ENCODE results near the gene CTBP2.

CTBP2 gene

GRCh38 chr10:125107166-125107949 lies 53.0 kb downstream of the CTBP2 start:
- no peak for TF ChIP-seq CTCF (conservative IDR thresholded peaks at IDR 0.05; ENCODE audit: control insufficient read depth, insufficient read depth, low read depth, low read length)
- no peak for DNase-seq (ENCODE audit: low read depth)

GRCh38 chr10:125106586-125106985 lies 53.8 kb downstream of the CTBP2 start:
- no peak overlapping the region for H3K4me3 ChIP-seq (ENCODE audit: control insufficient read depth, low read depth, low read length)

More at GRCh38 chr10:125107166-125107949, 53.0 kb downstream of the CTBP2 start:
- no peak overlapping the region for H3K4me3 ChIP-seq (ENCODE audit: control insufficient read depth, low read depth, low read length)

GRCh38 chr10:125105706-125106255 lies 54.6 kb downstream of the CTBP2 start:
- H3K4me3 ChIP-seq (ENCODE audit: control insufficient read depth, low read depth, low read length): no peak overlapping the region
- DNase-seq (ENCODE audit: low read depth): no peak
- TF ChIP-seq CTCF (conservative IDR thresholded peaks at IDR 0.05; ENCODE audit: control insufficient read depth, insufficient read depth, low read depth, low read length): no peak

More at GRCh38 chr10:125106586-125106985, 53.8 kb downstream of the CTBP2 start:
- no peak for TF ChIP-seq CTCF (conservative IDR thresholded peaks at IDR 0.05; ENCODE audit: control insufficient read depth, insufficient read depth, low read depth, low read length)
- DNase-seq (ENCODE audit: low read depth): no peak

- H3K4me3 ChIP-seq (ENCODE audit: control insufficient read depth, low read depth, low read length): no peak overlapping the region
- no peak for TF ChIP-seq CTCF (conservative IDR thresholded peaks at IDR 0.05; ENCODE audit: control insufficient read depth, insufficient read depth, low read depth, low read length)
- DNase-seq (ENCODE audit: low read depth): no peak
Observed at GRCh38 chr10:125105155-125105554, 55.2 kb downstream of the CTBP2 start.

- no peak for DNase-seq (ENCODE audit: low read depth)
- no peak for TF ChIP-seq CTCF (conservative IDR thresholded peaks at IDR 0.05; ENCODE audit: control insufficient read depth, insufficient read depth, low read depth, low read length)
- no peak overlapping the region for H3K4me3 ChIP-seq (ENCODE audit: control insufficient read depth, low read depth, low read length)
Observed at GRCh38 chr10:125104559-125104958, 55.8 kb downstream of the CTBP2 start.

- DNase-seq (ENCODE audit: low read depth): no peak
- no peak for TF ChIP-seq CTCF (conservative IDR thresholded peaks at IDR 0.05; ENCODE audit: control insufficient read depth, insufficient read depth, low read depth, low read length)
- H3K4me3 ChIP-seq (ENCODE audit: control insufficient read depth, low read depth, low read length): no peak overlapping the region
Observed at GRCh38 chr10:125103924-125104323, 56.4 kb downstream of the CTBP2 start.

All from fibroblast of mammary gland (primary cell).